ENCODE results near the gene CHST11. TPM values are rescaled to one million over a fixed set of nuclear protein-coding genes. Genes with fewer than 3 reads are reported as not detected.

The CHST11 gene
- total RNA-seq, 2 donors from 2014 or later: 4.6 to 14.5 TPM

- intact Hi-C loops (cut with DNase I): no loop called here
- Histone ChIP-seq H3K4me1 (no peaks in the 10 kb centered on the region), H3K36me3 (replicated peaks in 1 of 2; ENCODE audit: insufficient read depth in 1 of 2, low read depth in 2 of 2) (no peaks in the 10 kb centered on the region), H3K4me3 (no peak overlapping the region), H3K27me3 (no peaks in the 10 kb centered on the region), H3K9me3 (no peaks in the 10 kb centered on the region), H3K27ac (no peak overlapping the region)
- DNase-seq (no peak), ATAC-seq (no peak)
- WGBS, 2 donors: 73 to 74% methylated on average over 12 of the region's 12 CpGs
- peak in 1 of 7 experiments; percentile 13 for TF ChIP-seq CTCF (IDR thresholded peaks at IDR 0.05)
- no peak for TF ChIP-seq POLR2A (IDR thresholded peaks at IDR 0.05)
Measured at GRCh38 chr12:104653730-104654664, 197.2 kb downstream of the CHST11 start.

- TF ChIP-seq POLR2A (IDR thresholded peaks at IDR 0.05): no peak
- no peak for TF ChIP-seq CTCF (IDR thresholded peaks at IDR 0.05)
- ATAC-seq: no peak
- H3K4me3 ChIP-seq: no peak overlapping the region
- WGBS, 2 donors: 84 to 91% methylated on average over 15 to 16 of the region's 16 CpGs
- H3K4me1 ChIP-seq: no peaks in the 10 kb centered on the region
- H3K27ac ChIP-seq: no peak overlapping the region
- no peak for DNase-seq
- H3K36me3 ChIP-seq (replicated peaks in 1 of 2; ENCODE audit: insufficient read depth in 1 of 2, low read depth in 2 of 2): no peaks in the 10 kb centered on the region
- H3K9me3 ChIP-seq: no peaks in the 10 kb centered on the region
- intact Hi-C loops (cut with DNase I): no loop called here
- no peaks in the 10 kb centered on the region for H3K27me3 ChIP-seq
Measured at GRCh38 chr12:104654665-104655609, 198.2 kb downstream of the CHST11 start.

- TF ChIP-seq CTCF (IDR thresholded peaks at IDR 0.05): no peak
- no peak for TF ChIP-seq POLR2A (IDR thresholded peaks at IDR 0.05)
- no peak overlapping the region for H3K27ac ChIP-seq
- H3K27me3 ChIP-seq: no peaks in the 10 kb centered on the region
- ATAC-seq: no peak
- intact Hi-C loops (cut with DNase I): no loop called here
- no peaks in the 10 kb centered on the region for H3K4me1 ChIP-seq
- no peak overlapping the region for H3K4me3 ChIP-seq
- no peak for DNase-seq
- no peaks in the 10 kb centered on the region for H3K9me3 ChIP-seq
- 90 to 93% methylated on average over 10 of the region's 10 CpGs for WGBS, 2 donors
- no peaks in the 10 kb centered on the region for H3K36me3 ChIP-seq (replicated peaks in 1 of 2; ENCODE audit: insufficient read depth in 1 of 2, low read depth in 2 of 2)
Measured at GRCh38 chr12:104656383-104656782, 199.6 kb downstream of the CHST11 start.

GRCh38 chr12:104656921-104657320, 200.2 kb downstream of the CHST11 start:
- H3K27me3 ChIP-seq: no peaks in the 10 kb centered on the region
- intact Hi-C loops (cut with DNase I): no loop called here
- TF ChIP-seq POLR2A (IDR thresholded peaks at IDR 0.05): no peak
- no peak for TF ChIP-seq CTCF (IDR thresholded peaks at IDR 0.05)
- no peaks in the 10 kb centered on the region for H3K9me3 ChIP-seq
- DNase-seq (no peak), ATAC-seq (no peak)
- no peaks in the 10 kb centered on the region for H3K36me3 ChIP-seq (replicated peaks in 1 of 2; ENCODE audit: insufficient read depth in 1 of 2, low read depth in 2 of 2)
- H3K27ac ChIP-seq: no peak overlapping the region
- H3K4me1 ChIP-seq: peaks cover 3% of the 10 kb centered on the region
- H3K4me3 ChIP-seq: no peak overlapping the region
- 80 to 84% methylated on average over 5 of the region's 5 CpGs for WGBS, 2 donors
